ENCODE data around the gene FARP1. TPM values are rescaled to one million over a fixed set of nuclear protein-coding genes. Genes with fewer than 3 reads are reported as not detected.

The FARP1 gene
- total RNA-seq, 1 donor from 2014 or later = 357 TPM

GRCh38 chr13:98439126-98439828 is 296.4 kb downstream of the FARP1 start:
- no peak overlapping the region for H3K27ac Mint-ChIP-seq (ENCODE audit: unreplicated experiment)
- H3K36me3 Mint-ChIP-seq (ENCODE audit: unreplicated experiment) = peaks cover 55% of the 10 kb centered on the region
- H3K27me3 Mint-ChIP-seq (ENCODE audit: unreplicated experiment) = no peaks in the 10 kb centered on the region
- H3K4me1 Mint-ChIP-seq (ENCODE audit: unreplicated experiment) = peaks cover 16% of the 10 kb centered on the region
- H3K4me3 Mint-ChIP-seq (ENCODE audit: unreplicated experiment) = no peak overlapping the region
- no peak for TF ChIP-seq CTCF (IDR thresholded peaks at IDR 0.05)
- no peaks in the 10 kb centered on the region for H3K9me3 Mint-ChIP-seq (ENCODE audit: unreplicated experiment)
- no peak for DNase-seq (ENCODE audit: extremely low spot score, unreplicated experiment)

- no peak for DNase-seq (ENCODE audit: extremely low spot score, unreplicated experiment)
- no peaks in the 10 kb centered on the region for H3K27me3 Mint-ChIP-seq (ENCODE audit: unreplicated experiment)
- no peak for TF ChIP-seq CTCF (IDR thresholded peaks at IDR 0.05)
- no peaks in the 10 kb centered on the region for H3K9me3 Mint-ChIP-seq (ENCODE audit: unreplicated experiment)
- H3K27ac Mint-ChIP-seq (ENCODE audit: unreplicated experiment) = no peak overlapping the region
- no peak overlapping the region for H3K4me3 Mint-ChIP-seq (ENCODE audit: unreplicated experiment)
- H3K36me3 Mint-ChIP-seq (ENCODE audit: unreplicated experiment) = peaks cover 55% of the 10 kb centered on the region
- H3K4me1 Mint-ChIP-seq (ENCODE audit: unreplicated experiment) = peaks cover 20% of the 10 kb centered on the region
Measured at GRCh38 chr13:98439896-98440295, 297.0 kb downstream of the FARP1 start.

- Mint-ChIP-seq H3K27ac (ENCODE audit: unreplicated experiment) (no peak overlapping the region), H3K9me3 (ENCODE audit: unreplicated experiment) (no peaks in the 10 kb centered on the region), H3K4me1 (ENCODE audit: unreplicated experiment) (peaks cover 25% of the 10 kb centered on the region), H3K4me3 (ENCODE audit: unreplicated experiment) (no peak overlapping the region), H3K36me3 (ENCODE audit: unreplicated experiment) (peaks cover 50% of the 10 kb centered on the region), H3K27me3 (ENCODE audit: unreplicated experiment) (no peaks in the 10 kb centered on the region)
- DNase-seq (ENCODE audit: extremely low spot score, unreplicated experiment) = no peak
- TF ChIP-seq CTCF (IDR thresholded peaks at IDR 0.05) = no peak
Measured at GRCh38 chr13:98440390-98441055, 297.6 kb downstream of the FARP1 start.

- Mint-ChIP-seq H3K27me3 (ENCODE audit: unreplicated experiment) (no peaks in the 10 kb centered on the region), H3K36me3 (ENCODE audit: unreplicated experiment) (peaks cover 46% of the 10 kb centered on the region), H3K27ac (ENCODE audit: unreplicated experiment) (no peak overlapping the region), H3K9me3 (ENCODE audit: unreplicated experiment) (no peaks in the 10 kb centered on the region), H3K4me3 (ENCODE audit: unreplicated experiment) (no peak overlapping the region), H3K4me1 (ENCODE audit: unreplicated experiment) (peaks cover 26% of the 10 kb centered on the region)
- no peak for DNase-seq (ENCODE audit: extremely low spot score, unreplicated experiment)
- no peak for TF ChIP-seq CTCF (IDR thresholded peaks at IDR 0.05)
Measured at GRCh38 chr13:98441056-98441676, 298.3 kb downstream of the FARP1 start.
